Neural cell (in vitro differentiated cells): ENCODE measurements around the gene C1QTNF4. TPM values are rescaled to one million over a fixed set of nuclear protein-coding genes. Genes with fewer than 3 reads are reported as not detected.

Experiments
- H2AFZ ChIP-seq: fragments of 200-600, 300-800 bp; sonication (generic), shearing (Covaris generic); 2 replicates; pipeline ENCODE4 v1.6.0; 2014; ENCODE audit warnings: low read depth, mild to moderate bottlenecking, antibody characterized with exemption, low read length, moderate library complexity
- H3F3A ChIP-seq: fragments of 200-600 bp; shearing (Covaris generic); 2 replicates; pipeline ENCODE4 v1.6.1; 2016; ENCODE audit warnings: mild to moderate bottlenecking, moderate library complexity, mixed read lengths, antibody characterized with exemption, low read length; ENCODE audit not compliant: insufficient read depth, poor library complexity, severe bottlenecking
- H3K27ac ChIP-seq: fragments of 200-600, 300-800 bp; sonication (generic), shearing (Covaris generic); 2 replicates; pipeline ENCODE4 v1.5.1; 2014; ENCODE audit warnings: mild to moderate bottlenecking, low read length, moderate library complexity
- H3K27me3 ChIP-seq: fragments of 300-800, 200-600 bp; sonication (generic), shearing (Covaris generic); 2 replicates; pipeline ENCODE4 v1.6.0; 2014; ENCODE audit warnings: mild to moderate bottlenecking, low read depth, low read length, moderate library complexity; ENCODE audit not compliant: insufficient read depth
- H3K36me3 ChIP-seq: fragments of 300-800, 200-600 bp; sonication (generic), shearing (Covaris generic); 2 replicates; pipeline ENCODE4 v1.5.1; 2014; ENCODE audit warnings: mild to moderate bottlenecking, antibody characterized with exemption, low read length, moderate library complexity; ENCODE audit not compliant: insufficient read depth
- H3K4me2 ChIP-seq: fragments of 300-800, 200-600 bp; sonication (generic), shearing (Covaris generic); 2 replicates; pipeline ENCODE4 v1.6.0; 2014; ENCODE audit warnings: mild to moderate bottlenecking, low read length
- H3K4me3 ChIP-seq: fragments of 300-800, 200-600 bp; sonication (generic), shearing (Covaris generic); 2 replicates; pipeline ENCODE4 v1.5.1; 2014; ENCODE audit warnings: mild to moderate bottlenecking, low read length, moderate library complexity
- H3K79me2 ChIP-seq: fragments of 200-600 bp; shearing (Covaris generic); replicated peaks from 2 replicates; pipeline ENCODE4 v1.6.0; 2014; ENCODE audit warnings: mild to moderate bottlenecking, low read length, moderate library complexity; ENCODE audit not compliant: insufficient read depth
- H3K9ac ChIP-seq: fragments of 300-800, 200-600 bp; sonication (generic), shearing (Covaris generic); 2 replicates; pipeline ENCODE4 v1.6.1; 2016; ENCODE audit warnings: mild to moderate bottlenecking, low read length, mixed read lengths
- H3K9me2 ChIP-seq: fragments of 200-600 bp; shearing (Covaris generic); 2 replicates; pipeline ENCODE4 v1.6.1; 2016; ENCODE audit warnings: mild to moderate bottlenecking, low read length, mixed read lengths; ENCODE audit not compliant: insufficient read depth
- H3K9me3 ChIP-seq: fragments of 200-600, 300-800 bp; sonication (generic), shearing (Covaris generic); 2 replicates; pipeline ENCODE4 v1.6.1; 2016; ENCODE audit warnings: mild to moderate bottlenecking, mixed run types, low read length, moderate library complexity, mixed read lengths
- H4K20me1 ChIP-seq: fragments of 200-600 bp; shearing (Covaris generic); 2 replicates; pipeline ENCODE4 v1.6.1; 2016; ENCODE audit warnings: mild to moderate bottlenecking, mixed run types; ENCODE audit not compliant: insufficient read depth
- CTCF ChIP-seq: fragments of 450-650 bp; IDR thresholded peaks from 2 replicates; pipeline ENCODE4 v1.5.1; 2014; ENCODE audit warnings: antibody characterized with exemption, mild to moderate bottlenecking, moderate library complexity; ENCODE audit not compliant: poor library complexity, severe bottlenecking
- EP300 ChIP-seq: fragments of 450-650 bp; conservative IDR thresholded peaks from 2 replicates; pipeline ENCODE4 v1.6.1; 2014; ENCODE audit warnings: antibody characterized with exemption, mild to moderate bottlenecking, moderate library complexity; ENCODE audit not compliant: poor library complexity, severe bottlenecking
- EZH2 ChIP-seq: fragments of 200-600, 300-800 bp; shearing (Covaris generic), sonication (generic); IDR thresholded peaks from 2 replicates; pipeline ENCODE4 v1.6.1; 2014; ENCODE audit warnings: antibody characterized with exemption, low read length, borderline replicate concordance, mild to moderate bottlenecking; ENCODE audit not compliant: insufficient read depth, poor library complexity, severe bottlenecking
- MXI1 ChIP-seq: fragments of 450-650 bp; conservative IDR thresholded peaks from 2 replicates; pipeline ENCODE4 v1.6.1; 2014; ENCODE audit warnings: antibody characterized with exemption, mild to moderate bottlenecking; ENCODE audit not compliant: poor library complexity, severe bottlenecking
- POLR2AphosphoS5 ChIP-seq: IDR thresholded peaks from 2 replicates; pipeline ENCODE4 v1.6.1; 2012
- RAD21 ChIP-seq: fragments of 450-650 bp; conservative IDR thresholded peaks from 2 replicates; pipeline ENCODE4 v1.6.1; 2014; ENCODE audit warnings: antibody characterized with exemption, mild to moderate bottlenecking, moderate library complexity
- REST ChIP-seq: IDR thresholded peaks from 2 replicates; pipeline ENCODE4 v1.6.1; 2012; ENCODE audit warnings: borderline replicate concordance
- SMC3 ChIP-seq: fragments of 450-650 bp; conservative IDR thresholded peaks from 2 replicates; pipeline ENCODE4 v1.6.1; 2014; ENCODE audit warnings: antibody characterized with exemption, mild to moderate bottlenecking, moderate library complexity; ENCODE audit not compliant: poor library complexity
- TAF1 ChIP-seq: IDR thresholded peaks from 2 replicates; pipeline ENCODE4 v1.6.1; 2012; ENCODE audit warnings: low read depth
- polyA plus RNA-seq: library from polyadenylated mRNA; depleted of rRNA; stranded (reverse); fragments of >200 nt; gene quantifications from 2 replicates; pipeline ENCODE4 v1.2.3, GENCODE V29; 2014

Gene C1QTNF4
- polyA plus RNA-seq, 1 donor from 2014 or later = 16.4 TPM

- Histone ChIP-seq H3K27ac (no peak overlapping the region), H3K36me3 (no peaks in the 10 kb centered on the region), H2AFZ (no peak overlapping the region), H3K9me2 (no peaks in the 10 kb centered on the region), H3K27me3 (no peaks in the 10 kb centered on the region), H3K9me3 (no peaks in the 10 kb centered on the region), H3F3A (no peaks in the 10 kb centered on the region), H3K4me3 (no peak overlapping the region), H3K4me2 (no peak overlapping the region), H3K9ac (no peak overlapping the region), H4K20me1 (no peaks in the 10 kb centered on the region), H3K79me2 (no peaks in the 10 kb centered on the region)
- TF ChIP-seq TAF1 (no peak), RAD21 (no peak), EP300 (no peak), POLR2AphosphoS5 (no peak), EZH2 (no peak), MXI1 (no peak), CTCF (no peak), SMC3 (no peak), REST (no peak)
Measured at GRCh38 chr11:47587723-47588326, 6.4 kb downstream of the C1QTNF4 start.

- Histone ChIP-seq H3K4me2 (no peak overlapping the region), H3K4me3 (no peak overlapping the region), H3K79me2 (no peaks in the 10 kb centered on the region), H3K27me3 (no peaks in the 10 kb centered on the region), H3F3A (no peaks in the 10 kb centered on the region), H3K36me3 (no peaks in the 10 kb centered on the region), H3K9ac (no peak overlapping the region), H3K27ac (no peak overlapping the region), H3K9me2 (no peaks in the 10 kb centered on the region), H2AFZ (no peak overlapping the region), H3K9me3 (no peaks in the 10 kb centered on the region), H4K20me1 (no peaks in the 10 kb centered on the region)
- TF ChIP-seq EZH2 = no peak
- TF ChIP-seq RAD21 = no peak
- TF ChIP-seq REST = no peak
- no peak for TF ChIP-seq MXI1
- no peak for TF ChIP-seq SMC3
- no peak for TF ChIP-seq EP300
- TF ChIP-seq POLR2AphosphoS5 = no peak
- TF ChIP-seq TAF1 = no peak
- TF ChIP-seq CTCF = no peak
Measured at GRCh38 chr11:47587039-47587716, 7.0 kb downstream of the C1QTNF4 start.
